GM20000 (cell line): ENCODE results near the gene MRRF.

Experiments
- DNase-seq: peaks from one replicate; pipeline ENCODE4 v3.0.0; 2012; ENCODE audit warnings: low spot score
- CTCF ChIP-seq: IDR thresholded peaks from 2 replicates; pipeline ENCODE4 v1.5.1; 2012; ENCODE audit warnings: mild to moderate bottlenecking, control low read depth; ENCODE audit errors: extremely low read depth, missing control alignments

The MRRF gene

GRCh38 chr9:122338994-122339393, 74.3 kb downstream of the MRRF start:
- no peak for TF ChIP-seq CTCF
- DNase-seq = no peak

GRCh38 chr9:122339579-122339978, 74.9 kb downstream of the MRRF start:
- TF ChIP-seq CTCF = no peak
- no peak for DNase-seq

GRCh38 chr9:122340161-122340560, 75.5 kb downstream of the MRRF start:
- TF ChIP-seq CTCF = no peak
- no peak for DNase-seq

GRCh38 chr9:122342323-122343050, 77.8 kb downstream of the MRRF start:
- TF ChIP-seq CTCF = no peak
- DNase-seq = no peak

GRCh38 chr9:122346478-122347347, 82.0 kb downstream of the MRRF start:
- no peak for TF ChIP-seq CTCF
- peak; percentile 62 for DNase-seq

GRCh38 chr9:122347348-122348287, 82.9 kb downstream of the MRRF start:
- TF ChIP-seq CTCF = no peak
- DNase-seq = no peak
